Karpas-422 (cell line): ENCODE data around the gene TULP4. TPM values are rescaled to one million over a fixed set of nuclear protein-coding genes. Genes with fewer than 3 reads are reported as not detected.

ENCODE experiments used
- DNase-seq: peaks from one replicate; pipeline ENCODE4 v3.0.0-alpha.2; 2015
- H2AFZ ChIP-seq: fragments of 200-600 bp; sonication (generic); 2 replicates; pipeline ENCODE4 v1.6.1; 2014; ENCODE audit warnings: antibody characterized with exemption, low read length, mixed read lengths
- H3K27ac ChIP-seq: fragments of 200-600 bp; sonication (generic); 2 replicates; pipeline ENCODE4 v1.5.1; 2014; ENCODE audit warnings: mild to moderate bottlenecking, low read length, moderate library complexity
- H3K27me3 ChIP-seq: fragments of 200-600 bp; sonication (generic); 2 replicates; pipeline ENCODE4 v1.6.1; 2014; ENCODE audit warnings: low read length, mixed read lengths
- H3K36me3 ChIP-seq: fragments of 200-600 bp; sonication (generic); 2 replicates; pipeline ENCODE4 v1.6.1; 2014; ENCODE audit warnings: low read length, mixed read lengths; ENCODE audit not compliant: insufficient read depth
- H3K4me1 ChIP-seq: fragments of 200-600 bp; sonication (generic); 2 replicates; pipeline ENCODE4 v1.6.1; 2014; ENCODE audit warnings: mild to moderate bottlenecking, low read length, mixed read lengths
- H3K4me2 ChIP-seq: fragments of 200-600 bp; sonication (generic); 2 replicates; pipeline ENCODE4 v1.6.1; 2014; ENCODE audit warnings: low read length, low read depth, mild to moderate bottlenecking; ENCODE audit not compliant: poor library complexity, severe bottlenecking
- H3K4me3 ChIP-seq: fragments of 200-600 bp; sonication (generic); 2 replicates; pipeline ENCODE4 v1.5.1; 2014; ENCODE audit warnings: mild to moderate bottlenecking, antibody characterized with exemption, low read length, mixed read lengths
- H3K79me2 ChIP-seq: fragments of 200-600 bp; sonication (generic); 2 replicates; pipeline ENCODE4 v1.6.1; 2014; ENCODE audit warnings: mild to moderate bottlenecking, low read length, mixed read lengths
- H3K9ac ChIP-seq: fragments of 200-600 bp; sonication (generic); 2 replicates; pipeline ENCODE4 v1.6.0; 2014; ENCODE audit warnings: low read length
- H3K9me2 ChIP-seq: fragments of 200-600 bp; sonication (generic), shearing (Covaris generic); replicated peaks from 2 replicates; pipeline ENCODE4 v1.6.0; 2014; ENCODE audit warnings: mild to moderate bottlenecking, low read length, moderate library complexity; ENCODE audit not compliant: insufficient read depth
- H3K9me3 ChIP-seq: fragments of 300-700, 200-600 bp; sonication (generic); 2 replicates; pipeline ENCODE4 v1.6.1; 2014; ENCODE audit warnings: low read length, mixed read lengths
- H4K20me1 ChIP-seq: fragments of 200-600 bp; sonication (generic); 2 replicates; pipeline ENCODE4 v1.6.1; 2014; ENCODE audit warnings: mild to moderate bottlenecking, antibody characterized with exemption, low read length, low read depth; ENCODE audit not compliant: insufficient read depth
- total RNA-seq: library from RNA; depleted of rRNA; stranded (reverse); fragments of >200 nt; shearing (Covaris generic); gene quantifications from 2 replicates; pipeline ENCODE4 v1.2.3, GENCODE V29; 2014; ENCODE audit warnings: low replicate concordance; rRNA removed

The TULP4 gene
- 112 and 124 TPM in 2 replicates for total RNA-seq

- H3K9me2 ChIP-seq = no peaks in the 10 kb centered on the region
- H3K4me2 ChIP-seq = no peak within 1 kb of the TSS
- H3K9me3 ChIP-seq = no peaks in the 10 kb centered on the region
- H3K27me3 ChIP-seq = no peaks in the 10 kb centered on the region
- peaks cover 57% of the 10 kb centered on the region for H3K79me2 ChIP-seq
- DNase-seq = no peak
- peak within 1 kb of the TSS; percentile 5; the same call in 1 of the 2 replicates for H3K27ac ChIP-seq
- no peak within 1 kb of the TSS for H2AFZ ChIP-seq
- no peak within 1 kb of the TSS for H3K9ac ChIP-seq
- 0 out of 2 replicates have a peak, but pooled peaks cover 2% of the 10 kb centered on the region for H3K4me1 ChIP-seq
- H3K4me3 ChIP-seq = no peak within 1 kb of the TSS
- H4K20me1 ChIP-seq = no peaks in the 10 kb centered on the region
- H3K36me3 ChIP-seq = peaks cover 53% of the 10 kb centered on the region
These were observed at the start of gene TULP4 for GRCh38 chr6:158312165-158312564. Gene TULP4, plus strand, starts transcription at chr6:158312465. Its CDS starts 1,552 bp downstream, at chr6:158314017.

GRCh38 chr6:158262755-158263154 lies 49.5 kb upstream of the TULP4 start:
- H3K9me2 ChIP-seq = no peaks in the 10 kb centered on the region
- peak overlapping the region; percentile 85 for H3K27ac ChIP-seq
- H3K9ac ChIP-seq = peak overlapping the region; percentile 12; the same call in 1 of the 2 replicates
- peaks cover 100% of the 10 kb centered on the region for H3K79me2 ChIP-seq
- 0 out of 2 replicates have a peak, but pooled peaks cover 7% of the 10 kb centered on the region for H4K20me1 ChIP-seq
- no peak overlapping the region for H3K4me3 ChIP-seq
- H3K4me1 ChIP-seq = peaks cover 88% of the 10 kb centered on the region
- H3K9me3 ChIP-seq = no peaks in the 10 kb centered on the region
- no peak for DNase-seq
- no peaks in the 10 kb centered on the region for H3K27me3 ChIP-seq
- H3K36me3 ChIP-seq = no peaks in the 10 kb centered on the region; the same call in 1 of the 2 replicates
- no peak overlapping the region for H2AFZ ChIP-seq
- peak overlapping the region; percentile 61 for H3K4me2 ChIP-seq

GRCh38 chr6:158264180-158264579 lies 48.1 kb upstream of the TULP4 start:
- H3K79me2 ChIP-seq = peaks cover 96% of the 10 kb centered on the region
- H3K9ac ChIP-seq = no peak overlapping the region
- H3K4me1 ChIP-seq = peaks cover 74% of the 10 kb centered on the region
- H3K4me2 ChIP-seq = no peak overlapping the region
- peak overlapping the region; percentile 30 for H3K27ac ChIP-seq
- no peak overlapping the region for H2AFZ ChIP-seq
- no peaks in the 10 kb centered on the region for H3K27me3 ChIP-seq
- no peak overlapping the region for H3K4me3 ChIP-seq
- H4K20me1 ChIP-seq = 0 out of 2 replicates have a peak, but pooled peaks cover 7% of the 10 kb centered on the region
- DNase-seq = no peak
- H3K36me3 ChIP-seq = peaks cover 8% of the 10 kb centered on the region
- no peaks in the 10 kb centered on the region for H3K9me3 ChIP-seq
- H3K9me2 ChIP-seq = no peaks in the 10 kb centered on the region

- Histone ChIP-seq H3K4me3 (no peak overlapping the region), H3K36me3 (peaks cover 14% of the 10 kb centered on the region), H3K27me3 (no peaks in the 10 kb centered on the region), H2AFZ (no peak overlapping the region), H3K27ac (peak overlapping the region; percentile 49), H3K9me2 (no peaks in the 10 kb centered on the region), H3K9ac (no peak overlapping the region), H3K79me2 (peaks cover 95% of the 10 kb centered on the region), H3K9me3 (no peaks in the 10 kb centered on the region), H4K20me1 (0 out of 2 replicates have a peak, but pooled peaks cover 7% of the 10 kb centered on the region), H3K4me1 (peaks cover 54% of the 10 kb centered on the region), H3K4me2 (no peak overlapping the region)
- no peak for DNase-seq
These were observed 46.1 kb upstream of the TULP4 start for GRCh38 chr6:158266131-158266530.

- H3K27me3 ChIP-seq = no peaks in the 10 kb centered on the region
- no peaks in the 10 kb centered on the region for H3K9me3 ChIP-seq
- H3K9me2 ChIP-seq = no peaks in the 10 kb centered on the region
- no peaks in the 10 kb centered on the region for H4K20me1 ChIP-seq
- no peak overlapping the region for H3K9ac ChIP-seq
- H3K4me3 ChIP-seq = no peak overlapping the region
- no peak overlapping the region for H3K4me2 ChIP-seq
- no peak for DNase-seq
- H3K4me1 ChIP-seq = peaks cover 30% of the 10 kb centered on the region
- H3K27ac ChIP-seq = no peak overlapping the region
- H3K79me2 ChIP-seq = peaks cover 95% of the 10 kb centered on the region
- H2AFZ ChIP-seq = no peak overlapping the region
- peaks cover 24% of the 10 kb centered on the region for H3K36me3 ChIP-seq
These were observed 43.7 kb upstream of the TULP4 start for GRCh38 chr6:158268361-158269147.

GRCh38 chr6:158269657-158270056 lies 42.6 kb upstream of the TULP4 start:
- H3K9ac ChIP-seq = no peak overlapping the region
- no peaks in the 10 kb centered on the region for H3K9me3 ChIP-seq
- H3K27ac ChIP-seq = no peak overlapping the region
- no peak overlapping the region for H2AFZ ChIP-seq
- H3K36me3 ChIP-seq = peaks cover 26% of the 10 kb centered on the region
- H3K9me2 ChIP-seq = no peaks in the 10 kb centered on the region
- no peaks in the 10 kb centered on the region for H4K20me1 ChIP-seq
- no peak for DNase-seq
- H3K79me2 ChIP-seq = peaks cover 91% of the 10 kb centered on the region
- peaks cover 25% of the 10 kb centered on the region for H3K4me1 ChIP-seq
- H3K4me3 ChIP-seq = no peak overlapping the region
- no peaks in the 10 kb centered on the region for H3K27me3 ChIP-seq
- no peak overlapping the region for H3K4me2 ChIP-seq

- H3K27ac ChIP-seq = no peak overlapping the region
- H3K79me2 ChIP-seq = peaks cover 91% of the 10 kb centered on the region
- H4K20me1 ChIP-seq = no peaks in the 10 kb centered on the region
- no peak for DNase-seq
- no peak overlapping the region for H3K9ac ChIP-seq
- no peak overlapping the region for H2AFZ ChIP-seq
- H3K36me3 ChIP-seq = peaks cover 34% of the 10 kb centered on the region
- H3K4me1 ChIP-seq = peaks cover 17% of the 10 kb centered on the region
- no peaks in the 10 kb centered on the region for H3K9me3 ChIP-seq
- no peak overlapping the region for H3K4me3 ChIP-seq
- H3K9me2 ChIP-seq = no peaks in the 10 kb centered on the region
- no peak overlapping the region for H3K4me2 ChIP-seq
- H3K27me3 ChIP-seq = no peaks in the 10 kb centered on the region
These were observed 41.7 kb upstream of the TULP4 start for GRCh38 chr6:158270389-158271127.

- Histone ChIP-seq H3K4me2 (no peak overlapping the region), H3K36me3 (peaks cover 34% of the 10 kb centered on the region), H3K9ac (no peak overlapping the region), H3K27me3 (no peaks in the 10 kb centered on the region), H3K4me1 (no peaks in the 10 kb centered on the region; the same call in none of the 2 replicates), H3K79me2 (peaks cover 88% of the 10 kb centered on the region), H2AFZ (no peak overlapping the region), H3K9me2 (no peaks in the 10 kb centered on the region), H3K27ac (no peak overlapping the region), H4K20me1 (no peaks in the 10 kb centered on the region), H3K4me3 (no peak overlapping the region), H3K9me3 (no peaks in the 10 kb centered on the region)
- DNase-seq = no peak
These were observed 39.9 kb upstream of the TULP4 start for GRCh38 chr6:158272324-158272723.
